ENCODE measurements around the gene MPPED2.

- TF ChIP-seq SUZ12 (IDR thresholded peaks at IDR 0.05; ENCODE audit: extremely low read depth, insufficient read depth, insufficient read length) (no peak), ZNF274 (IDR thresholded peaks at IDR 0.05; ENCODE audit: low read depth, low read length) (no peak), YY1 (IDR thresholded peaks at IDR 0.05; ENCODE audit: insufficient read depth, insufficient read length) (no peak)
Observed at GRCh38 chr11:30455025-30455424, 131.1 kb downstream of the MPPED2 start.
